COLO829 (cell line): ENCODE data around the gene PLD4.
"Not testable (repeated sequence)": the region's sequence is repeated elsewhere in the genome, so short reads cannot be mapped to it uniquely, and the experiment has no call there.

Source experiments
- DNase-seq: peaks from one replicate; pipeline ENCODE4 v3.0.0; 2012; ENCODE audit warnings: low spot score

PLD4 gene

DNA sequence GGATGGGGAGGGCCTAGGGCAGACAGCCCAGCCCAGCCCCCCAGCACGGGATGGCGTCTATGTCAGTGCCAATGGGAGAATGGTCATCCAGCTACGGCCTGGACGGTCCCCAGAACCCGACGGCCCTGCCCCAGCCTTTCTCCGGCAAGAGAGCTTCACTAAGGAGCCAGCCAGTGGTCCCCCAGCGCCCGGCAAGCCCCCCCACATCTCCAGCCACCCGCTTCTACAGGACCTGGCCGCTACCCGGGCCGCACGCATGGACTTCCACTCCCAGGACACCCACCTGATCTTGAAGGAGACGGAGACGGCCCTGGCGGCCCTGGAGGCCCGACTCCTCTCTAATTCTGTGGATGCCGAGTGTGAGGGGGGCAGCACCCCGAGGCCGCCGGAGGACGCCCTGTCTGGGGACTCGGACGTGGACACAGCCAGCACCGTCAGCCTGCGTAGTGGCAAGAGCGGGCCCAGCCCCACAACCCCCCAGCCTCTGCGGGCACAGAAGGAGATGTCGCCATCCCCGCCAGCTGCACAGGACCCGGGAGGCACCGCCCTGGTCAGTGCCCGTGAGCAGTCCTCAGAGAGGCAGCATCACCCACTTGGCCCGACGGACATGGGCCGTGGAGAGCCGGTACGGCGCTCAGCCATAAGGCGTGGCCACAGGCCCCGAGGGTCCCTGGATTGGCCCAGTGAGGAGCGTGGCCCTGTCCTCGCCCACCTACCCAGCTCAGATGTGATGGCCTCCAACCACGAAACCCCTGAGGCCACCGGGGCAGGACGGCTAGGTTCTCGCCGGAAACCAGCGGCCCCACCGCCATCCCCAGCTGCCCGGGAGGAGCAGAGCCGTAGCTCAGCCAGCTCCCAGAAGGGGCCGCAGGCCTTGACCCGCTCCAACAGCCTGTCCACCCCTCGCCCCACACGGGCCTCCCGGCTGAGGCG is 37.7 kb upstream of the PLD4 start:
- DNase-seq: no peak

DNA sequence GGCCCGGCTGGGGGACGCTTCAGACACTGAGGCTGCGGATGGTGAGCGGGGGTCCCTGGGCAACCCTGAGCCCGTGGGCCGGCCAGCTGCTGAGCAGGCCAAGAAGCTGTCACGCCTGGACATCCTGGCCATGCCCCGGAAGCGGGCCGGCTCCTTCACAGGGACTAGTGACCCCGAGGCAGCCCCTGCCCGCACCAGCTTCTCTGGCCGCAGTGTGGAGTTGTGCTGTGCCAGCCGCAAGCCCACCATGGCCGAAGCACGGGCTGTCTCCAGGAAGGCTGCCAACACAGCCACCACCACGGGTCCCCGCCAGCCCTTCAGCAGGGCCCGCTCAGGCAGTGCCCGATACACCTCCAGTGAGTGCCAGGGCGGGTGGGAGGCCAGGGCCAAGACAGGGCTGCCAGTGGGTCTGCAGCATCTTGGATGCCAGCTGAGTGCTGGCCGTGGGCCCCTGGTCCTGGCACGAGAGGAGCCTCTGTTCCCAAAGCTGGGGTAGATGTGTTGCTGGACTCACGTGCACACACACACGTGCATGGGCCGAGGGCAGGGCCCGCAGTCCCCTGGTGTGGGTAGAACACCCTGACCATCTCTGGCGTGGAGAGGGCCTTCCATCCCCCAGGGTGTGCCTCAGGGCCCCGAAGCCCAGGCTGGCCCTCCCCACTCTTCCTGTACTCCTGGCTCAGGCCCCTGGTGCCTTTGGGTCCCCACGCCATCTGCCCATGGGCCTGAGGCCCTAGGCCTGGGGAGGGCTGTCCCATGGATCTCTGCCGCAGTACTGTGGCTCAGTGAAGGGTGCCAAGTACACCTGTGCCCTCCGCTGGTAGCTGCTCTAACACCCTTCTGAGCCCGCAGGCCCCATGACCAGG is 36.8 kb upstream of the PLD4 start:
- DNase-seq: no peak

DNA sequence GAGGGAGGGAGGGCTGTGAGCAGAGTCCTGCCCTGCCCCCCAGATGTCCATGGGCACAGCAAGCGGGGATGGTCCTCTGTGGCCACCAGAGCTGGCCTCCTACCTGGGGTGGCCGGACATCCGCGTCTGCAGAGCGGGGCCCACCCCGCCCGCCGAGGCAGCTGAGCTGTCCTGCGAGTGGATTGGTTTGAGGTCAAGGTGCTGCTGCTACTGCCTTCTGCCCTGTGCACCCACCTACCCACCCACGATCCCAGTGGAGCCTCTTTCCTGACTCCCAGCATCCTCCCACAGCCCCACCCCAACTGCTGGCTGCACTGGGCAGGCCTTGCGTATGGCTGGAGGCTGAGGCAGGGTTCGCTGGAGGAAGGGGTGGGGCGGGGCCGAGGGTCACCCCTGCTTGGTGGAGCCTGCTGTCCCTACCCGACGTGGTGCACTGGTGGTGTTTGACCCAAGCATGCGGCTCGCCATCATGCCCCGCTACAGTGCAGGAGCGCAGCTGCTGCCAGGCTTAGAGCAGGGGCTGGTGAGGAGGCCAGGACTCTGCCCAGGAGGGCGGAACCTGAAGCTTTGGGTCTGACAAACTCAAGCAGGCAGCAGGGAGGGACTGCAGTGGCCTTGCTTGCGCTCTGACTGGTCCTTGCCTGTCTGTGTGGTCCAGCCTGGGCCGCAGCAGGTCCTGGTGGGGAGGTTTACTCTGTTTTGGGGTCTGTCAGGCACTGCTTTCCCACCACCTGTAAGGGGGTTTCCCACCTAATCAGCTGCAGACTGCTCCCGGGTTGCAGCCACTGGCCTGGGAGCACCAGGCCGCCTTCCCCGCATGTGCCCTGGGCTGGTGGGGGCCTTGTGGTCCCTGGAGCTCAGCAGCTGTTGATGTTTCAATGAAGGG is 35.9 kb upstream of the PLD4 start:
- DNase-seq: no peak

DNA sequence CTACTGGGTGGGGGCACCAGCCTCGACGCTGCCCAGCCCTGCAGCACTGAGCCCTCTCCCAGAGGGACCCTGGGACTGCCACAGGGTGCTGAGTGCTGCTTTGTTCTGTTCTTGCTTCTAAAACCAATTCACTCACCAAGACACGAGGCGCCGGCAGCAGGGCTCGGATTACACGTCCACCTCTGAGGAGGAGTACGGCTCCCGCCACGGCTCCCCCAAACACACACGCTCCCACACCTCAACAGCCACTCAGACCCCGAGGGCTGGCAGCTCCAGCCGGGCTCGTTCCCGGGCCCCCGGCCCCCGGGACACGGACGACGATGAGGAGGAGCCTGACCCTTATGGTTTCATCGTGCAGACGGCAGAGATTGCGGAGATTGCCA is 35.3 kb upstream of the PLD4 start:
- DNase-seq: no peak

DNA sequence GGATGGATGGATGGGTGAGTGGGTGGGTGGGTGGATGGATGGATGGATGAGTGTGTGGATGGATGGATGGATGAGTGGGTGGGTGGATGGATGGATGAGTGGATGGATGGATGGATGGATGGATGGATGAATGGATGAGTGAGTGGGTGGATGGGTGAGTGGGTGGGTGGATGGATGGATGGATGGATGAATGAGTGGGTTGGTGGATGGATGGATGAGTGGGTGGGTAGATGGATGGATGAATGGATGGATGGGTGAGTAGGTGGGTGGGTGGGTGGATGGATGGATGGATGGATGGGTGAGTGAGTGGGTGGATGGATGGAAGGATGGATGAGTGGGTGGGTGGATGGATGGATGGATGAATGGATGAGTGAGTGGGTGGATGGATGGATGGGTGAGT is 34.4 kb upstream of the PLD4 start:
- DNase-seq: not testable (repeated sequence)

- DNase-seq: no peak
Measured at GRCh38 chr14:104891121-104891551, 33.5 kb upstream of the PLD4 start.

- DNase-seq: no peak
Measured at GRCh38 chr14:104891664-104892530, 32.8 kb upstream of the PLD4 start.

- DNase-seq: no peak
Measured at GRCh38 chr14:104892531-104893434, 31.9 kb upstream of the PLD4 start.

DNA sequence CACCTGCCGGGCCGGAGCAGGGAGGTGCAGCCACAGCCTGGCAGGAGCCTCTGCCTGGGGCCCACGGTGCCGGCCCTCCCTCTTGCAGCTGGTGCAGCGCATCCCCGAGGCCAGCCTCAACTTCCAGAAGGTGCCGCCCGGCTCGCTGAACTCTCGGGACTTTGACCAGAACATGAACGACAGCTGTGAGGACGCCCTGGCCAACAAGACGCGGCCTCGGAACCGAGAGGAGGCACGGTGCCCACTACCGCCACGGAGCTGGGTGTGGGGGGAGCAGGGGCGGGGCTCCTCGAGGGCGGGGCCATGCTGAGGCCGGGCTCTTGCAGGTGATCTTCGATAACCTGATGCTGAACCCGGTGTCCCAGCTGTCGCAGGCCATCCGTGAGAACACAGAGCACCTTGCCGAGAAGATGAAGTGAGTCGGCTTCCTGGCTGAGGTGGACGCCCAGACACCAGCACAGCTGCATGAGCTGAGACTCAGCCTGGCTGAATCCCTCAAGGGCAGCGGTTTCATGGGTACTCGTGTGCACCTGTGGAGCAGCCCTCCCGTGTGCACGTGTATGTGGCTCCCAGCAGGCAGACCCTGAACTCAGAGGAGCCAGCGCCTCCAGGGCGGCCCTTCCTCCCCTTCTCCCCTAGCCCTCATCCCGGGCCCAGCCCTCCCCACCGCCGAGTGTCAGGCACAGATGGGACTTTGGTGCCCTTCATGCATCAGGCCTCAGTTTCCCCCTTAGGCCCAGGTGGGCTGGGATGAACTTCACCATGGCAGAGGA is 31.1 kb upstream of the PLD4 start:
- no peak for DNase-seq

DNA sequence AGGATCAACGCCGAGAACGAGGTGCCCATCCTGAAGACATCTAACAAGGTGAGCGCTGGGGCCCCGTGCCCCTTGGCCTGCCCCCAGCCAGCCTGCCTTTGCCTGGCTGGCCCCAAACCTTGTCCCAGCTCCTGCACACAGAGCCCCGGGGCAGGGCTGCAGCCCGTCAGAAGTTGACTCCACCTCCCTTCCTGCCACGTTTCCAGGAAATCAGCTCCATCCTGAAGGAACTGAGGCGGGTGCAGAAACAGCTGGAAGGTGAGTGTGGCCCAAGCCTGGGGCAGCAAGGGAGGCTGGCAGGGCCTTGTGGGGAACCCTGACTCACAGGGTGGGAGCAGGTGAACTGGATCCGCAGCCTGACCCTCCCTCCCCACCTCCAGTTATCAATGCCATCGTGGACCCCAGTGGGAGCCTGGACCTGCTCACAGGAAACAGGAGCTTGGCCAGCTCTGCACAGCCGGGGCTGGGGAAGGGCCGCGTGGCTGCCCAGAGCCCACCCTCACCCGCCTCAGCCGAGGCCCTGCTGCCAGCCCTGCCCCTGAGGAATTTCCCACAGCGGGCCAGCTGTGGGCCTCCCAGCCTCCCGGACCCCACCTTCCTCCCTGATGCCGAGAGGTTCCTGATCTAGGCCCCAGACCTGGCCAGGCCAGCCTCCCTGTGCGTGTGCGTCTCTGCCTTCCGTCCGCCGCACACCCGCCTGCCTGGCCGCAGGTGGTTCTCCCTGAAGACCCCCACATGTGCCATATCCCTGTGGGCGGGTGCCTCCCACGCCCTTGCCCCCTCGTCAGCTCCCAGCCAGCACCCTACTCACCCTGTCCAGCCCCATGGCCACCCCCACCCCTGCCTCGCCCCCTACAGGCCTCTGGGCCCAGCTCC is 30.1 kb upstream of the PLD4 start:
- DNase-seq: no peak

DNA sequence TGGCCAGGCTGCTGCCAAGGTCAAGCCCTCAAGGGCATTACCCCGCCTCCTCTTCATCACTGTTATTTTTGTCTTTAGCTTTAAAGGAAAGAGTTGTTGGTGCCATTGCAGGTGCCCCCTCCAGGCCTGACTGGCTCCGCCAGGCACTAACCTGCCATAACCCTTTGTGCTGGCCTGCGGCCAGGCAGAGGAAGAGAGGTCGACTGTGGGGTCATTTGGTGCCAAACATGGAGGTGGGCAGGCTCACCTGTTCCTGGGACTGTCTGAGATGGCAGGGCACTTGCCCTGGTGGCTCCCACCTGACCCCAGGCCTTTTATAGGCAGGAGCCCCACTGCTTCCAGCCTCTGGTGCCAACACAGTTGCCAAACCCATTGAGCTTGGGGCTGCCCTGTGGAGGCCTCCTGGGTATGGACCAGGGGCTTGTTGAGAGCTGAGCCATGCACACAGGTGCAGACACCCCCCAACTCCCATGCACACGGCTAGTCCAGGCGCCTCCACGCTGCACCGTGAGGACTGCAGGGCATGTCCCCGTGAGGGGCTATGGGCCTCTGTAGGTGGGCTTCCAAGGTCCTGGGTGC is 29.4 kb upstream of the PLD4 start:
- no peak for DNase-seq

DNA sequence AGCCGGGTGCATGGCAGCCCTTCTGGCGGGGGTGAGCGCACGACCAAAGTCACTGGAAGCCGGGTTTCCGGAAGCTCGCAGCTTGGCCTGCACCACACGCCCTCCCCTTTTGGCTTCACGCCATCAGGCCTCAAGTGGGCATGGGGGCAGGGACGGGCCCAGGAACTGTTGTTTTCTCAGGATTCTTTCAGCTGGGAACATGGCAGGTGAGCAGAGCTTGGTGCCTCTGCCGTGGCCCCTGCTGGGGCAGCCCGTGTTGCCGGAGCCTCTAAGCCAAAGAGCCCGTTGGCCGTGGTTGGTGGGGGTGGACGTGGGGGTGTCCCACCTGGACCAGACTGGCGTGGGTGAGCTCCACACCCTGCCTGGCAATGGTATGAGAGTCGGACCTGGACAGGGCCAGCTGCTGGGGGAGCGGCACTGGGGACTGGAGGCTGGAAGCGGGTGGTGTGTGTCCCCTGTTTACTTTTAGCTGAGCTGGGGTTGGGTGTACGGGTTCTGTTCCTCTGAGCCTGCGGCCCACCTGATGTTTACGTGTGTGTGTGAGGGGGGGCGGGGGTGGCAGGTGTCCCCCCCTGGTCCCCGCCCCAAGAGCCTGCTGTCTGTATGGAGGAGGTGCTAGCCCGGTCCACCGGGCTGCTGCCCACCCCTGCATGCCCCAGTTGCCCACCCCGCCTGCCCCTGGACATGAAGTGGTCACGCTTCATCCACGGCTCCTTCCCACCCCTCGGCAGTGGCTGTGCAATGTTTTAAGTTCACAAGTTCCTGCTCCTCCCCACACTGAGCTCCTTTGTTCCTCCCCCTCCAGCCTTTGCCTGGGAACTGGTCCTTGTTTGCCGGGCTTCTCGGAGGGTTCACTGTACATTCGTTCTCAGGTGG is 28.7 kb upstream of the PLD4 start:
- DNase-seq: no peak

DNA sequence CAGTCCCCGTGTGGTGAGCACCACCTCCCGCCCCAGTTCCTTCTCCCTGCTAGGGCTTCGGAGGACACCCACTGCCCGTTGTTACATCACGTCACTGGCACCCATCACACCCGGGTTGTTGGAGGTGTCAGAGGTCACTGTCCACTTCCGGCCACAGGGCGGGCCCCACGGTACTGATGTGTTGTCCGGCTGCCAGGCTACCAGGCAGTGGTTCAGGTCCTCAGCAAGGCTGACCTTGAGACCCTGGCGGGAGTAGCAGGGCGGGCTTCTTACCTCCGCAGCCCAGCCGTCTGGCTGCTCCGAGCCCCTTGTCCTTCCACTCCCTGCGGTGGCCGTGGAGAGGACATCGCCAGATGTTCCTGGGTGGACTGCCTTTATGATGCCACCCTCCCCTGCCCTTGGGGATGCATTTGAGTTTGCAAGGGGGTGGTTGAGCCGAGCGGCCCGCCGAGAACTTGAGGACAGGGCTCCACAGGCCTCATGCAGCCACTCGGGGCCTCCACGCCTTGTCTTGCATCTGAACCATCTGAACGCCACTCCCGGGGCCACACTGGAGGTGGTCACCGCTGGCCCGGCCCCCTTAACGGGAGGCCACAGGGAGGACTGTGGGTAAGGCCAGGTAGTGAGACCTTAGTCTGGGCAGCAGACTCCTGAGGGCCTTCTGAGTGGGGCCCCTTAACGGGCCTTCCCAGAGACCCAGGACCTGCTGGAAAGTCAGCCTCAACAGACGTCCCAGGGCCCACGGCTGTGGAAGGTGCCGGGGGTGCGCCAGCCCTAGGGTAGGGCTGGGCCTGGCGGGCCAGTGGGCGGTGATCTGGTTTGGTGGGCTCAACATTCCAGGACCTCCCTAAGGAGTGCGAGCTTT is 27.1 kb upstream of the PLD4 start:
- no peak for DNase-seq

DNA sequence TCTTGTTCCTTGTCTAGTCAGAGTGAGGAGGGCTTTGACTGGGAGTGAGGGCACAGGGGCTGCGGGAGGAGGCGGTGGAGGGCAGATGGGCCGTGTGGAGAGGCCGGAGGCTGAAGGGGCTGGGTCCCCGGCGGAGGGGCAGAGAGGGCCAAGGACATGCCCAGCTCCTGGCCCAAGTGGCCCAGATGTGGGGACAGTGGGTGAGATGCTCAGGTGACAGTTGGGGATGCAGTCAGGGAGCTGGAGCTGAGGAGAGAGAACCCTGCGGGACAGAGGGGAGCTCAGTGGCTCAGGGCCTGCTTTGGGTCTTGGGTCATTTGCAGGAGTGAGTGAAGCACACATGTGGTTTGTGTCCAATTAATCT is 26.5 kb upstream of the PLD4 start:
- no peak for DNase-seq

DNA sequence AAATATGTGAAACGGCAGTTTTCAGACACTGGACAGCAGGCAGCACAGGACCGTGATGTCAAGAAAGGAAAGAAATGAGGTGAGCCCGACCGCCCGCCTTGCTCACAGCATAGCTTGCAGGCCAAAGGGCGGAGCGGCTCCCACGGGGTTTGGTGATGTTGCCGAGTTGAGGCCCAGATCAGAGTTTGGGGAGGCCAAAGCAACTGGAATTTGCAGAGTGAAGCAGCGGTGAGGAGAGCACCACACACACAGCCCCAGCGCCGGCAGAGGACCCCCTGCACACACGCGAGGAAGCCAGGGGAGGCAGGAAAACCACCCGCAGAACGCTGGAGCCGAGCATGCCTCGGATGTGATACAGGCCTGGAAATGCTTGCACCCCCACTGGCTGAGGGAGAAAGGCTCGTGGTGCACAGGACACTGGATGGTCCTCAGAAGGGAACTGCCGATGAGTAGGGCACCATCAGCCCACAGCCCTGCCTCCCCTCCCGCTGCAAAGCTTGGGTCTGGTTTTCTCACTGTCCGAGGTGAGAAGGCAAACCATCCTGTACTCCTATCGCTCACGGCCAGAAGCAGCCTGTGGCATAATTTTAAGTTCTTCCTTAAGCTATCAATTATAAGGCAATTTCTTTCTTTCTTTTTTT is 25.7 kb upstream of the PLD4 start:
- no peak for DNase-seq
